ENCODE data around the gene ATP6V1A.

ATP6V1A gene

DNA sequence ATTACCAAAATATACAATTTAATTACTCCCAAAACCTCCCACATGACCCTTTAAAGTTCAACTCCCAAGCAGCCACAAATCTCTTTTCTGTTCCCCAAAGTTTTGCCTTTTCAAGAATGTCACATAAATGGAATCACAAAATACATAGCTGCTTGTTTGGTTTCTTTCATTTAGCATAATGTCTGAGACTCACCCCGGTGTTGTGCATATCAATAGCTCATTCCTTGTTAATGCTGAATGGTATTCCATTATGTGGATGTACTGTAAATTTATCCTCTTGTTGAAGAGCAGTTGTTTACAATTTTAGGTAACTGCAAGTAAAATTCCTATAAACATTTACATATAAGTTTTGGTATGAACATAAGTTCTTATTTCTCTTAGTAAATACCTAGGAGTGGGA, 16.3 kb upstream of the ATP6V1A start:
- Histone ChIP-seq H3K36me3 (ENCODE audit: control insufficient read depth in 4 of 4, insufficient read depth in 4 of 4, low read length in 3 of 4) (peaks cover 3 to 15% (median 4%) of the 10 kb centered on the region in 4 experiments), H3K4me1 (ENCODE audit: control extremely low read depth in 1 of 4, control insufficient read depth in 4 of 4, insufficient read depth in 4 of 4, low read length in 3 of 4) (peaks cover 0 to 2% (median 0%) of the 10 kb centered on the region in 4 experiments), H3K9me3 (ENCODE audit: control extremely low read depth in 1 of 5, control insufficient read depth in 4 of 5, insufficient read depth in 2 of 5, low read depth in 1 of 5, low read length in 4 of 5) (no peaks in the 10 kb centered on the region), H3K27ac (ENCODE audit: insufficient read depth in 1 of 2, low read depth in 1 of 2, low read length in 2 of 2, poor library complexity in 1 of 2, severe bottlenecking in 2 of 2) (no peak overlapping the region), H3K27me3 (replicated peaks in 2 of 5; ENCODE audit: control insufficient read depth in 4 of 5, insufficient read depth in 5 of 5, low read length in 4 of 5) (no peaks in the 10 kb centered on the region), H3K4me3 (ENCODE audit: control insufficient read depth in 1 of 7, extremely low read depth in 1 of 7, insufficient read depth in 4 of 7, low read depth in 2 of 7, low read length in 6 of 7) (no peak overlapping the region)
- ChIA-PET CTCF (interaction anchor here (1.8 kb wide), 1 partner anchor 27 kb away, joined by 5 read pairs; no protein-coding TSS in a partner anchor), POLR2A (interaction anchor here (0.6 kb wide), 1 partner anchor 176 kb away, joined by 4 read pairs; no protein-coding TSS in a partner anchor)
- WGBS (ENCODE audit: insufficient coverage): no CpG with 5 or more reads among the region's 1 CpG
- no peak for DNase-seq

DNA sequence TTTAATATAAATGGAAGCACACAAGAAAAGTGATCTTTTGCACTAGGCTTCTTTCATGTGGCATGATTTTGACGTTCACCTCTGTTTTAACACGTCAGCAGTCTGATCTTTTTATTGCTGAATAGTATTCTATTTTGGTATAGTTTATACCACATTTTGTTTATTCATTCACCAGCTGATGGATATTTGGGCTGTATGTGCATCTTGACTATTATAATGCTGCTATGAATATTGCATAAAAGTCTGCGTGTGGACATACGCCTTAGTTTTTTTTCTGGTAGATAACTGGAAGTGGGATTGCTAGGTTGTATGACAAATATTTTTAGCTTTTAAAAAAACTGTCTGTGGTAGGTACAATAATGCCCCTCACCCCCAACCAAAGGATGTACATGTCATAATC, 15.1 kb upstream of the ATP6V1A start:
- CTCF ChIA-PET: interaction anchor here (0.9 to 1.7 kb wide), 6 partner anchors 9 to 424 kb away, joined by 3 to 7 read pairs (median 5); no protein-coding TSS in a partner anchor
- Histone ChIP-seq H3K27ac (ENCODE audit: insufficient read depth in 1 of 2, low read depth in 1 of 2, low read length in 2 of 2, poor library complexity in 1 of 2, severe bottlenecking in 2 of 2) (no peak overlapping the region), H3K4me1 (ENCODE audit: control extremely low read depth in 1 of 4, control insufficient read depth in 4 of 4, insufficient read depth in 4 of 4, low read length in 3 of 4) (peaks cover 0 to 4% (median under 1%) of the 10 kb centered on the region in 4 experiments), H3K27me3 (replicated peaks in 2 of 5; ENCODE audit: control insufficient read depth in 4 of 5, insufficient read depth in 5 of 5, low read length in 4 of 5) (no peaks in the 10 kb centered on the region), H3K9me3 (ENCODE audit: control extremely low read depth in 1 of 5, control insufficient read depth in 4 of 5, insufficient read depth in 2 of 5, low read depth in 1 of 5, low read length in 4 of 5) (no peaks in the 10 kb centered on the region), H3K36me3 (ENCODE audit: control insufficient read depth in 4 of 4, insufficient read depth in 4 of 4, low read length in 3 of 4) (peaks cover 3 to 19% (median 4%) of the 10 kb centered on the region in 4 experiments), H3K4me3 (ENCODE audit: control insufficient read depth in 1 of 7, extremely low read depth in 1 of 7, insufficient read depth in 4 of 7, low read depth in 2 of 7, low read length in 6 of 7) (no peak overlapping the region)
- no peak for DNase-seq
- POLR2A ChIA-PET: no interaction called here
- whole genome bisulfite sequencing (ENCODE audit: insufficient coverage): 100% methylated on average over 2 of the region's 4 CpGs

DNA sequence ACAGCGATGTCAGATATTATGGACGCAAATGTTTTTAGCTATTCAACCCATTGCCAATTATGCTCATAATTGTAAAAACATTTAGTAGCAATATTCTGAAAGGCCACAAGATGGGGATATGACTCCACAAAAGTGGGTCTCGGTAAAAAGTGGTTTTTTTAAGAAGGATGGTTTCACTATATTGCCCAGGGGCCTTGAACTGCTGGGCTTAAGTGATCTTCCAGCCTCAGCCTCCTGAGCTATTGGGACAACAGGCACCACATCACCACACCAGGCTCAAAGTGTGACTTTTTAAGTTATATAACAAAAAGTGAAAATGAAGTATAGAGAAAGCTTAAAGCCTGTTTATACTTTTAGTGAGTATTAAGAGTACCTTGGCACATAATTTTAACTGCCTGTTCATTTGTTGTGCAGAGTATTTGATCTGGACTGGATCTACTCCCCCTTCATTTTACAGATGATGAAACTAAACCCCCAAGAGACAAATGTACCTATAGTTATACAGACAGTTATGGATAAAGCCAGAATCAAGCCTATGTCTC, 10.2 kb upstream of the ATP6V1A start:
- POLR2A ChIA-PET: interaction anchor here (0.5 kb wide), 1 partner anchor 1356 kb away, joined by 3 read pairs; no protein-coding TSS in a partner anchor
- WGBS (ENCODE audit: insufficient coverage): 0% methylated on average over 1 of the region's 3 CpGs

DNA sequence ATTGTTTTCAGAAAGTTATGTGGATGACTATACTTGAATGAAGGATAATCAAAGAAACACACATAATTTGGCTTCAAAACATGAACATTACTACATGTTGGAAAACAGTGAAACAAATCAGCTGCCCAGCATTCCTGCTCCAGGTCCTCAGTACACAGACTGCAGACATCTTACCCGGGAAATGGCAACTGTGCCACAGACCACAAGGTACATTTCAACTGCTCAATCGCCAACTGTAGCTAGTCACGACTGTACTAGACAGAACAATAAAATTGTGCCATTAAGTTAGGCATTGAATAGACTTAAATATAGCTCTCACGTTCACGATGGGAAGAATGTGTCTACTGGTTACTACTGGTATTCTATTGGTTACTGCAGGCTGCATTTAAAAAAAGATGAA, 5.7 kb upstream of the ATP6V1A start:
- Histone ChIP-seq H3K4me3 (ENCODE audit: control insufficient read depth in 1 of 7, extremely low read depth in 1 of 7, insufficient read depth in 4 of 7, low read depth in 2 of 7, low read length in 6 of 7) (no peak overlapping the region), H3K9me3 (ENCODE audit: control extremely low read depth in 1 of 5, control insufficient read depth in 4 of 5, insufficient read depth in 2 of 5, low read depth in 1 of 5, low read length in 4 of 5) (no peaks in the 10 kb centered on the region), H3K36me3 (ENCODE audit: control insufficient read depth in 4 of 4, insufficient read depth in 4 of 4, low read length in 3 of 4) (peaks cover 0 to 5% (median 0%) of the 10 kb centered on the region in 4 experiments), H3K27me3 (replicated peaks in 2 of 5; ENCODE audit: control insufficient read depth in 4 of 5, insufficient read depth in 5 of 5, low read length in 4 of 5) (no peaks in the 10 kb centered on the region), H3K4me1 (ENCODE audit: control extremely low read depth in 1 of 4, control insufficient read depth in 4 of 4, insufficient read depth in 4 of 4, low read length in 3 of 4) (peaks cover 12 to 52% (median 31%) of the 10 kb centered on the region in 4 experiments), H3K27ac (ENCODE audit: insufficient read depth in 1 of 2, low read depth in 1 of 2, low read length in 2 of 2, poor library complexity in 1 of 2, severe bottlenecking in 2 of 2) (no peak overlapping the region)
- CTCF ChIA-PET: interaction anchor here (0.9 to 2.3 kb wide), 11 partner anchors 9 to 414 kb away, joined by 3 to 6 read pairs (median 4); no protein-coding TSS in a partner anchor
- WGBS (ENCODE audit: insufficient coverage): 29% methylated on average over 1 of the region's 5 CpGs
- POLR2A ChIA-PET: no interaction called here
- DNase-seq: peak in 1 of 3 donors; percentile 36

More for the DNA sequence above, 10.2 kb upstream of the ATP6V1A start:
- CTCF ChIA-PET: interaction anchor here (0.7 to 3.7 kb wide), 21 partner anchors 9 to 682 kb away, joined by 3 to 46 read pairs (median 4); partner anchors contain the start of genes ATP6V1A, GRAMD1C and NAA50
- H3K27ac ChIP-seq (ENCODE audit: insufficient read depth in 1 of 2, low read depth in 1 of 2, low read length in 2 of 2, poor library complexity in 1 of 2, severe bottlenecking in 2 of 2): no peak overlapping the region
- peaks cover 0 to 13% (median 2%) of the 10 kb centered on the region in 4 experiments for H3K36me3 ChIP-seq (ENCODE audit: control insufficient read depth in 4 of 4, insufficient read depth in 4 of 4, low read length in 3 of 4)
- no peaks in the 10 kb centered on the region for H3K27me3 ChIP-seq (replicated peaks in 2 of 5; ENCODE audit: control insufficient read depth in 4 of 5, insufficient read depth in 5 of 5, low read length in 4 of 5)
- peak; percentile 77 to 87 (median 81) for DNase-seq
- peaks cover 0 to 20% (median 10%) of the 10 kb centered on the region in 4 experiments for H3K4me1 ChIP-seq (ENCODE audit: control extremely low read depth in 1 of 4, control insufficient read depth in 4 of 4, insufficient read depth in 4 of 4, low read length in 3 of 4)
- H3K9me3 ChIP-seq (ENCODE audit: control extremely low read depth in 1 of 5, control insufficient read depth in 4 of 5, insufficient read depth in 2 of 5, low read depth in 1 of 5, low read length in 4 of 5): no peaks in the 10 kb centered on the region
- peak overlapping the region in 1 of 7 experiments; percentile 6 for H3K4me3 ChIP-seq (ENCODE audit: control insufficient read depth in 1 of 7, extremely low read depth in 1 of 7, insufficient read depth in 4 of 7, low read depth in 2 of 7, low read length in 6 of 7)

DNA sequence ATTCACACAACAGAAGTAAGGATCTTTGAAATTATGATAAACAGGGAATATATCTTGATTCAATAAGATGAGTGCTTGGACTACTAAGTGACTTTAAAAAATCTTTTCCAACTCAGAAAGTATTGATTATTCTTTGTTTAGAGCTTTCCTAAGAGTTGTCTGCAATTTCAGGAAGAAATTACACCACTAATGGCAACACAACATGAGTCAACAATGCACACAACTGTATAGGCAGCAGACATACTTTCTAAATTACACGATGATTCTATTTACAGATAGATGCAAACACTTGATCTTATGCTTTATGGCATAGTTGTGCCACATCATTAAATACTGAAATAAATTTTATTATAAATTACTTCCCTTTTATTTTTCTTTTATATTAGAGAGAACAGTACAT, 5.2 kb upstream of the ATP6V1A start:
- H3K36me3 ChIP-seq (ENCODE audit: control insufficient read depth in 4 of 4, insufficient read depth in 4 of 4, low read length in 3 of 4): peaks cover 0 to 5% (median 0%) of the 10 kb centered on the region in 4 experiments
- H3K27me3 ChIP-seq (replicated peaks in 2 of 5; ENCODE audit: control insufficient read depth in 4 of 5, insufficient read depth in 5 of 5, low read length in 4 of 5): no peaks in the 10 kb centered on the region
- H3K4me1 ChIP-seq (ENCODE audit: control extremely low read depth in 1 of 4, control insufficient read depth in 4 of 4, insufficient read depth in 4 of 4, low read length in 3 of 4): peaks cover 12 to 53% (median 30%) of the 10 kb centered on the region in 4 experiments
- H3K9me3 ChIP-seq (ENCODE audit: control extremely low read depth in 1 of 5, control insufficient read depth in 4 of 5, insufficient read depth in 2 of 5, low read depth in 1 of 5, low read length in 4 of 5): no peaks in the 10 kb centered on the region
- no CpG with 5 or more reads among the region's 1 CpG for WGBS (ENCODE audit: insufficient coverage)
- H3K27ac ChIP-seq (ENCODE audit: insufficient read depth in 1 of 2, low read depth in 1 of 2, low read length in 2 of 2, poor library complexity in 1 of 2, severe bottlenecking in 2 of 2): no peak overlapping the region
- no peak overlapping the region for H3K4me3 ChIP-seq (ENCODE audit: control insufficient read depth in 1 of 7, extremely low read depth in 1 of 7, insufficient read depth in 4 of 7, low read depth in 2 of 7, low read length in 6 of 7)
- DNase-seq: no peak
- ChIA-PET CTCF (interaction anchor here (0.8 to 2.3 kb wide), 4 partner anchors 10 to 164 kb away, joined by 3 to 6 read pairs (median 4); no protein-coding TSS in a partner anchor), POLR2A (no interaction called here)

DNA sequence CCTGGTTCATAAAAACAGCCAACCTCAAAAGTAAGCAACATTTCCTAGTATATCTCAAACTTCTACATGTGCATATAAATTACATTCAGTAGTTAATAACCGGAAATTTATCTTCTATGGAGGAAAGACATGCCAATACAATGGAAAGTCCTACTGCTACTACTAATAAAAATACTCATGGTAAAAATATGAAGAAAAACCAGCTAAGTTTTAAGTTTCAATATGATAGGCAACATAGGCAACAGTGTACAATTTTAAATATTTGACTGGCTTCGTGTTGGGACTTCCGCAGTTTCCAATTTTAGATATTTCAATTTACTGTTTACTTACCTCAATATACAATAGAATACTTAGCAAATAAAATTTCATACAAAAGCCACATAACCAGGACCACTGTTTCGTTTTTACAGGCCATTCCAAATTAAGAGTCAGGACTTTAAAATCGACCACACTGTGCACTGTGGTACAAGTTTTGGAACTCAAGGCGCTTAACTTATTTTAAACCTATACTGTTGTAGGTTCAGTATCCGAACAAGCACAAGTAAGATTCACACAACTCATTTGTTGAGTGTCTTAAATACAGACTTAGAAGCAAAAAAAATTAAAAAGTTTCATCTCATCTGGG, 3.7 kb upstream of the ATP6V1A start:
- 69% methylated on average over 3 of the region's 7 CpGs for WGBS (ENCODE audit: insufficient coverage)
- CTCF ChIA-PET: interaction anchor here (2.7 to 5.3 kb wide), 2 partner anchors 8 to 21 kb away, joined by 13 to 46 read pairs; no protein-coding TSS in a partner anchor
- Histone ChIP-seq H3K4me1 (ENCODE audit: control extremely low read depth in 1 of 4, control insufficient read depth in 4 of 4, insufficient read depth in 4 of 4, low read length in 3 of 4) (peaks cover 21 to 57% (median 35%) of the 10 kb centered on the region in 4 experiments), H3K27ac (ENCODE audit: insufficient read depth in 1 of 2, low read depth in 1 of 2, low read length in 2 of 2, poor library complexity in 1 of 2, severe bottlenecking in 2 of 2) (no peak overlapping the region), H3K27me3 (replicated peaks in 2 of 5; ENCODE audit: control insufficient read depth in 4 of 5, insufficient read depth in 5 of 5, low read length in 4 of 5) (no peaks in the 10 kb centered on the region), H3K9me3 (ENCODE audit: control extremely low read depth in 1 of 5, control insufficient read depth in 4 of 5, insufficient read depth in 2 of 5, low read depth in 1 of 5, low read length in 4 of 5) (no peaks in the 10 kb centered on the region), H3K4me3 (ENCODE audit: control insufficient read depth in 1 of 7, extremely low read depth in 1 of 7, insufficient read depth in 4 of 7, low read depth in 2 of 7, low read length in 6 of 7) (peak overlapping the region in 1 of 7 experiments; percentile 40), H3K36me3 (ENCODE audit: control insufficient read depth in 4 of 4, insufficient read depth in 4 of 4, low read length in 3 of 4) (peaks cover 0 to 5% (median 0%) of the 10 kb centered on the region in 4 experiments)
- peak in 1 of 3 donors; percentile 26 for DNase-seq
- POLR2A ChIA-PET: no interaction called here

Measured in common myeloid progenitor, CD34-positive (primary cell).